Neural cell (in vitro differentiated cells): Measurements from ENCODE around the gene RSBN1. TPM values are rescaled to one million over a fixed set of nuclear protein-coding genes. Genes with fewer than 3 reads are reported as not detected.

ENCODE experiments used
- H2AFZ ChIP-seq: fragments of 200-600, 300-800 bp; sonication (generic), shearing (Covaris generic); 2 replicates; pipeline ENCODE4 v1.6.0; 2014; ENCODE audit warnings: low read depth, mild to moderate bottlenecking, antibody characterized with exemption, low read length, moderate library complexity
- H3F3A ChIP-seq: fragments of 200-600 bp; shearing (Covaris generic); 2 replicates; pipeline ENCODE4 v1.6.1; 2016; ENCODE audit warnings: mild to moderate bottlenecking, moderate library complexity, mixed read lengths, antibody characterized with exemption, low read length; ENCODE audit not compliant: insufficient read depth, poor library complexity, severe bottlenecking
- H3K27ac ChIP-seq: fragments of 200-600, 300-800 bp; sonication (generic), shearing (Covaris generic); 2 replicates; pipeline ENCODE4 v1.5.1; 2014; ENCODE audit warnings: mild to moderate bottlenecking, low read length, moderate library complexity
- H3K27me3 ChIP-seq: fragments of 300-800, 200-600 bp; sonication (generic), shearing (Covaris generic); 2 replicates; pipeline ENCODE4 v1.6.0; 2014; ENCODE audit warnings: mild to moderate bottlenecking, low read depth, low read length, moderate library complexity; ENCODE audit not compliant: insufficient read depth
- H3K36me3 ChIP-seq: fragments of 300-800, 200-600 bp; sonication (generic), shearing (Covaris generic); 2 replicates; pipeline ENCODE4 v1.5.1; 2014; ENCODE audit warnings: mild to moderate bottlenecking, antibody characterized with exemption, low read length, moderate library complexity; ENCODE audit not compliant: insufficient read depth
- H3K4me2 ChIP-seq: fragments of 300-800, 200-600 bp; sonication (generic), shearing (Covaris generic); 2 replicates; pipeline ENCODE4 v1.6.0; 2014; ENCODE audit warnings: mild to moderate bottlenecking, low read length
- H3K4me3 ChIP-seq: fragments of 300-800, 200-600 bp; sonication (generic), shearing (Covaris generic); 2 replicates; pipeline ENCODE4 v1.5.1; 2014; ENCODE audit warnings: mild to moderate bottlenecking, low read length, moderate library complexity
- H3K79me2 ChIP-seq: fragments of 200-600 bp; shearing (Covaris generic); replicated peaks from 2 replicates; pipeline ENCODE4 v1.6.0; 2014; ENCODE audit warnings: mild to moderate bottlenecking, low read length, moderate library complexity; ENCODE audit not compliant: insufficient read depth
- H3K9ac ChIP-seq: fragments of 300-800, 200-600 bp; sonication (generic), shearing (Covaris generic); 2 replicates; pipeline ENCODE4 v1.6.1; 2016; ENCODE audit warnings: mild to moderate bottlenecking, low read length, mixed read lengths
- H3K9me2 ChIP-seq: fragments of 200-600 bp; shearing (Covaris generic); 2 replicates; pipeline ENCODE4 v1.6.1; 2016; ENCODE audit warnings: mild to moderate bottlenecking, low read length, mixed read lengths; ENCODE audit not compliant: insufficient read depth
- H3K9me3 ChIP-seq: fragments of 200-600, 300-800 bp; sonication (generic), shearing (Covaris generic); 2 replicates; pipeline ENCODE4 v1.6.1; 2016; ENCODE audit warnings: mild to moderate bottlenecking, mixed run types, low read length, moderate library complexity, mixed read lengths
- H4K20me1 ChIP-seq: fragments of 200-600 bp; shearing (Covaris generic); 2 replicates; pipeline ENCODE4 v1.6.1; 2016; ENCODE audit warnings: mild to moderate bottlenecking, mixed run types; ENCODE audit not compliant: insufficient read depth
- CTCF ChIP-seq: fragments of 450-650 bp; IDR thresholded peaks from 2 replicates; pipeline ENCODE4 v1.5.1; 2014; ENCODE audit warnings: antibody characterized with exemption, mild to moderate bottlenecking, moderate library complexity; ENCODE audit not compliant: poor library complexity, severe bottlenecking
- EP300 ChIP-seq: fragments of 450-650 bp; conservative IDR thresholded peaks from 2 replicates; pipeline ENCODE4 v1.6.1; 2014; ENCODE audit warnings: antibody characterized with exemption, mild to moderate bottlenecking, moderate library complexity; ENCODE audit not compliant: poor library complexity, severe bottlenecking
- EZH2 ChIP-seq: fragments of 200-600, 300-800 bp; shearing (Covaris generic), sonication (generic); IDR thresholded peaks from 2 replicates; pipeline ENCODE4 v1.6.1; 2014; ENCODE audit warnings: antibody characterized with exemption, low read length, borderline replicate concordance, mild to moderate bottlenecking; ENCODE audit not compliant: insufficient read depth, poor library complexity, severe bottlenecking
- MXI1 ChIP-seq: fragments of 450-650 bp; conservative IDR thresholded peaks from 2 replicates; pipeline ENCODE4 v1.6.1; 2014; ENCODE audit warnings: antibody characterized with exemption, mild to moderate bottlenecking; ENCODE audit not compliant: poor library complexity, severe bottlenecking
- POLR2AphosphoS5 ChIP-seq: IDR thresholded peaks from 2 replicates; pipeline ENCODE4 v1.6.1; 2012
- RAD21 ChIP-seq: fragments of 450-650 bp; conservative IDR thresholded peaks from 2 replicates; pipeline ENCODE4 v1.6.1; 2014; ENCODE audit warnings: antibody characterized with exemption, mild to moderate bottlenecking, moderate library complexity
- SMC3 ChIP-seq: fragments of 450-650 bp; conservative IDR thresholded peaks from 2 replicates; pipeline ENCODE4 v1.6.1; 2014; ENCODE audit warnings: antibody characterized with exemption, mild to moderate bottlenecking, moderate library complexity; ENCODE audit not compliant: poor library complexity
- TAF1 ChIP-seq: IDR thresholded peaks from 2 replicates; pipeline ENCODE4 v1.6.1; 2012; ENCODE audit warnings: low read depth
- polyA plus RNA-seq: library from polyadenylated mRNA; depleted of rRNA; stranded (reverse); fragments of >200 nt; gene quantifications from 2 replicates; pipeline ENCODE4 v1.2.3, GENCODE V29; 2014
- TF ChIP-seq, protein P1 (sequence below): IDR thresholded peaks from 2 replicates; pipeline ENCODE4 v1.6.1; 2012; ENCODE audit warnings: borderline replicate concordance

The RSBN1 gene
- polyA plus RNA-seq, 1 donor from 2014 or later: 33.7 TPM

DNA sequence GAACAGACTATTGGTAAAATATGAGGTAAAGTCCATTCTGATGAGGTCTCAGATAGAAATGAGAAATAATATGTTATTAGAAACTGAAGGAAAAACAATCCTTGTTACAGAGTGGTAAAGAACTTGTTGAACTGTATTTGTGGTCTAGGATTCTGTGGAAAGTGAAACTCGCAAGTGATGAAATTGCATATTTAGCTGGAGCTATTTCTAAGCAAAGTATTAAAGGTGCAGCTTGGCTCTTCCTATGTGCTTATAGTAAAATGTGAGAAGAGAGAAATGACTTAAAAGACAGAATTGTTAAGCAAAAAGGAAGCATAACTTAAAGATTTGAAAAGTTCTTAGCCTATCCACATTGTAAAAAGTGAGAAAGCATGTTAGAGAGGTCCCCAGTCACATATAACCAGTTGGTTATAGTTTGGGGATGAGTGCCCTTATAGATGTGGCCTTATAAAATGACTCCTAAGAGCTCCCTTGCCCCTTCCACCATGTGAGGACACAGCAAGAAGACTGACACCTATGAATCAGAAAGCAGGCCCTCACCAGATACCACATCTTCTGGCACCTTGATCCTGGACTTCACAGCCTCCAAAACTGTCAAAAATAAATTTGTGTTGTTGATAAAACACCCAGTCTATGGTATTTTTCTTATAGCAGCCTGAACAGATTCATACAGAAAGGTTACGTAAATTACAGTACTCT, 77.8 kb downstream of the RSBN1 start:
- H3K36me3 ChIP-seq: peaks cover 2% of the 10 kb centered on the region
- no peak overlapping the region for H2AFZ ChIP-seq
- no peak overlapping the region for H3K4me2 ChIP-seq
- no peak overlapping the region for H3K4me3 ChIP-seq
- TF ChIP-seq POLR2AphosphoS5 (no peak), EP300 (no peak), EZH2 (no peak), SMC3 (no peak), MXI1 (no peak), TAF1 (no peak), CTCF (no peak), RAD21 (no peak)
- TF ChIP-seq, protein P1, sequence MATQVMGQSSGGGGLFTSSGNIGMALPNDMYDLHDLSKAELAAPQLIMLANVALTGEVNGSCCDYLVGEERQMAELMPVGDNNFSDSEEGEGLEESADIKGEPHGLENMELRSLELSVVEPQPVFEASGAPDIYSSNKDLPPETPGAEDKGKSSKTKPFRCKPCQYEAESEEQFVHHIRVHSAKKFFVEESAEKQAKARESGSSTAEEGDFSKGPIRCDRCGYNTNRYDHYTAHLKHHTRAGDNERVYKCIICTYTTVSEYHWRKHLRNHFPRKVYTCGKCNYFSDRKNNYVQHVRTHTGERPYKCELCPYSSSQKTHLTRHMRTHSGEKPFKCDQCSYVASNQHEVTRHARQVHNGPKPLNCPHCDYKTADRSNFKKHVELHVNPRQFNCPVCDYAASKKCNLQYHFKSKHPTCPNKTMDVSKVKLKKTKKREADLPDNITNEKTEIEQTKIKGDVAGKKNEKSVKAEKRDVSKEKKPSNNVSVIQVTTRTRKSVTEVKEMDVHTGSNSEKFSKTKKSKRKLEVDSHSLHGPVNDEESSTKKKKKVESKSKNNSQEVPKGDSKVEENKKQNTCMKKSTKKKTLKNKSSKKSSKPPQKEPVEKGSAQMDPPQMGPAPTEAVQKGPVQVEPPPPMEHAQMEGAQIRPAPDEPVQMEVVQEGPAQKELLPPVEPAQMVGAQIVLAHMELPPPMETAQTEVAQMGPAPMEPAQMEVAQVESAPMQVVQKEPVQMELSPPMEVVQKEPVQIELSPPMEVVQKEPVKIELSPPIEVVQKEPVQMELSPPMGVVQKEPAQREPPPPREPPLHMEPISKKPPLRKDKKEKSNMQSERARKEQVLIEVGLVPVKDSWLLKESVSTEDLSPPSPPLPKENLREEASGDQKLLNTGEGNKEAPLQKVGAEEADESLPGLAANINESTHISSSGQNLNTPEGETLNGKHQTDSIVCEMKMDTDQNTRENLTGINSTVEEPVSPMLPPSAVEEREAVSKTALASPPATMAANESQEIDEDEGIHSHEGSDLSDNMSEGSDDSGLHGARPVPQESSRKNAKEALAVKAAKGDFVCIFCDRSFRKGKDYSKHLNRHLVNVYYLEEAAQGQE: no peak
- no peaks in the 10 kb centered on the region for H3F3A ChIP-seq
- no peaks in the 10 kb centered on the region for H3K9me2 ChIP-seq
- no peak overlapping the region for H3K9ac ChIP-seq
- H3K9me3 ChIP-seq: no peaks in the 10 kb centered on the region
- H4K20me1 ChIP-seq: no peaks in the 10 kb centered on the region
- no peak overlapping the region for H3K27ac ChIP-seq
- H3K27me3 ChIP-seq: no peaks in the 10 kb centered on the region
- H3K79me2 ChIP-seq: no peaks in the 10 kb centered on the region

DNA sequence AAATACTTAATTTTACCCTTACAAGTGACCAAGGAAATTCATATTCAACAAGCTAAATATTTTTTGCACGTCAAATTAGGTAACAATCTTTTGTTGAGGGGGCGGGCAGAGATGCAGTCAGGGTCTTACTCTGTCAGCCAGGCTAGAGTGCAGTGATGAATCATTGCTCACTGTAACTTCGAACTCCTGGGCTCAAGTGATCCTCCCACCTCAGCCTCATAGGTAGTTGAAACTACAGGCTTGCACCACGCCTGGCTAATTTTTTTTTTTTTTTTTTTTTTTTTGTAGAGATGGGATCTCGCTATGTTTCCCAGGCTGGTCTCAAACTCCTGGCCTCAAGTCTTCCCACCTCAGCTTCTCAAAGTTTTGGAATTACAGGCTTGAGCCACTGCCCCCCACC, 79.5 kb downstream of the RSBN1 start:
- no peaks in the 10 kb centered on the region for H3K79me2 ChIP-seq

More for the DNA sequence above, 79.5 kb downstream of the RSBN1 start:
- no peak overlapping the region for H3K4me2 ChIP-seq
- no peak overlapping the region for H3K27ac ChIP-seq
- no peak overlapping the region for H3K4me3 ChIP-seq
- no peaks in the 10 kb centered on the region for H3K9me2 ChIP-seq
- H3K9me3 ChIP-seq: no peaks in the 10 kb centered on the region
- H3K36me3 ChIP-seq: peaks cover 4% of the 10 kb centered on the region
- H2AFZ ChIP-seq: no peak overlapping the region
- no peaks in the 10 kb centered on the region for H4K20me1 ChIP-seq
- no peaks in the 10 kb centered on the region for H3F3A ChIP-seq
- TF ChIP-seq, protein P1: no peak
- TF ChIP-seq EZH2: no peak
- no peak for TF ChIP-seq CTCF
- H3K9ac ChIP-seq: no peak overlapping the region
- no peaks in the 10 kb centered on the region for H3K27me3 ChIP-seq
